Gastroesophageal sphincter (tissue), 3 donors: ENCODE measurements around the gene THEM4.

Source experiments
- CTCF ChIP-seq, 4 experiments: fragments of 200-600 bp in 2 of 4; fragments of 450-650 bp in 2 of 4; sonication (generic) in 1 of 4; IDR thresholded peaks; one replicate each; pipeline ENCODE4 v1.5.1; 2017 to 2019; ENCODE audit warnings: antibody characterized with exemption in 4 of 4, mild to moderate bottlenecking in 2 of 4, moderate library complexity in 2 of 4
- POLR2A ChIP-seq, 2 donors: fragments of 450-650 bp; IDR thresholded peaks; one replicate each; pipeline ENCODE4 v1.6.1; 2017; ENCODE audit warnings: antibody characterized with exemption in 2 of 2, mild to moderate bottlenecking in 2 of 2, moderate library complexity in 1 of 2
- POLR2AphosphoS5 ChIP-seq: sonication (generic); formaldehyde crosslinking; IDR thresholded peaks from one replicate; pipeline ENCODE4 v1.6.1; 2017; ENCODE audit warnings: antibody characterized with exemption

GRCh38 chr1:151825751-151826660, 83.3 kb downstream of the THEM4 start:
- TF ChIP-seq POLR2AphosphoS5 (no peak), CTCF (IDR thresholded peaks at IDR 0.05) (no peak), POLR2A (IDR thresholded peaks at IDR 0.05) (no peak)
